ENCODE measurements around the gene NFATC1.
A peak's percentile ranks its signal among the peaks of the same experiment; 100 is the strongest.

Gene NFATC1

DNA sequence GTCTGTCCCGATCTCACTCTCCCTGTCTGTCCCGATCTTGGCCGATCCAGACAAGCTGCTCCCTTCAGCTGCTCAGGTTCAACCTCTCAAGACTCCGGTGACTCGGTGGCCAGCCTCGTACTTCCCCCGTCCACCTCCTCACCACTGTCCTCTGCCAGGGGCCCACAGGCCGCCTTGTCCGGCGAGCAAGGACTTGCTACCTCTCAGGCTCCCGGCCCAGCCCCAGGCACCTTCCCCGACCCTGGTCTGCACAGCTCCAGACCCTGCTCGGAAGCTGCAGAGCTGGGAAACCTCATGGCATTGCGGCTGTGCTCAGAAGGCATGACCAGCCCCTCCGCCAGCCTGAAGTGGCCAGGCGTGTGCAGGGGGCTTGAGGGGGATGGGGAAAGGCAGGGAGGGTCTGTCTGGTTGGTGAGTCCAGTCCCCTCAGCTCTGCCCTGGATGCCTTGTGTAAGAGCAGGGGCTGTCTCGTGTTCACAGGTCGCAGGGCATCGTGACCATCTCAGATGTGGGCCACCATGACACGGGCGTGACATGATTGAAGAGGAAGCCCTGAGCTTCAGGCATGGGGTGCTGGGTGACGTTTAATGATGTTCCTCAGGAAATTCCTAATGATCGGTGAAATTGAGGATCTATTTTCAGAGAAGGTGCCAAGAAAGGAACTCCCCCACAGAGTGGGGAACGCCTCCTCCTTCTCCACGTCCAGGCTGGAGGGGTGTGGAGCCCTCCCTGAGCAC, 162.6 kb downstream of the NFATC1 start:
- no peak for DNase-seq

DNA sequence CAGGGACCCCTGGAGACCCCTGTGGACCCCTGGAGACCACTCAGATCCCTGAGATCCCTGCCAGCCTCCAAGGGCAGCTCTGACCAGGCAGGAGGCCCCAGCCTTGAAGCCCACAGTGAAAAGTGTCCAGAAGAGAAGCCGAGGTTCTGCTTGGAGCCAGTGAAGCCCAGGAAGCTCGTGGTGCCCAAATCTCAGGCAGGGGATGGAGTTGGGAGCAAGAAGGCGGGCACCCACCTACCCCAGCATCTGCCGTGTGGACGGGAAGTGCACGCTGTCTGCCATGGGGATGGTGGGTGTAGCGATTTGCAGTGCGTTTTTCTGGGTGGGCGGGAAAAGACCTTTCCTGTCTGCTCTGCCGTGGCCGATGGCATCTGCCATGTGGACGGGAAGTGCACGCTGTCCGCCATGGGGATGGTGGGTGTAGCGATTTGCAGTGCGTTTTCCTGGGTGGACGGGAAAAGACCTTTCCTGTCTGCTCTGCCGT, 163.2 kb downstream of the NFATC1 start:
- DNase-seq = no peak

DNA sequence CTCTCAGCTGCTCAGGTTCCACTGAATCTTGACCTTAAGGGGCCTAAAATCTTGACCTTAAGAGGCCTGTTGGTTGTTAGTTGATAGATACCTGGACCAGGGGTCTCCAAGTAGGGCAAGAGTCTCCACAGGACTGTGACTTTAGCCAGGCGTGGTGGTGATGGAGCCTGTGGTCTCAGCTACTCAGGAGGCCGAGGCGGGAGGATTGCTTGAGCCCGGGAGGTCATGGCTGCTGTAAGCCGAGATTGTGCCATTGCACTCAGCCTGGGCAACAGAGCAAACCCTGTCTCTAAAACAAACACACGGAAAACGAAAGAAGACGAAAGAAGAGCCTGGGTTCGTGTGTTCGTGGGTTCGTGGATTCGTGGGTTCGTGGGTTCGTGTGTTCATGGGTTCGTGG, 163.7 kb downstream of the NFATC1 start:
- no peak for DNase-seq

DNA sequence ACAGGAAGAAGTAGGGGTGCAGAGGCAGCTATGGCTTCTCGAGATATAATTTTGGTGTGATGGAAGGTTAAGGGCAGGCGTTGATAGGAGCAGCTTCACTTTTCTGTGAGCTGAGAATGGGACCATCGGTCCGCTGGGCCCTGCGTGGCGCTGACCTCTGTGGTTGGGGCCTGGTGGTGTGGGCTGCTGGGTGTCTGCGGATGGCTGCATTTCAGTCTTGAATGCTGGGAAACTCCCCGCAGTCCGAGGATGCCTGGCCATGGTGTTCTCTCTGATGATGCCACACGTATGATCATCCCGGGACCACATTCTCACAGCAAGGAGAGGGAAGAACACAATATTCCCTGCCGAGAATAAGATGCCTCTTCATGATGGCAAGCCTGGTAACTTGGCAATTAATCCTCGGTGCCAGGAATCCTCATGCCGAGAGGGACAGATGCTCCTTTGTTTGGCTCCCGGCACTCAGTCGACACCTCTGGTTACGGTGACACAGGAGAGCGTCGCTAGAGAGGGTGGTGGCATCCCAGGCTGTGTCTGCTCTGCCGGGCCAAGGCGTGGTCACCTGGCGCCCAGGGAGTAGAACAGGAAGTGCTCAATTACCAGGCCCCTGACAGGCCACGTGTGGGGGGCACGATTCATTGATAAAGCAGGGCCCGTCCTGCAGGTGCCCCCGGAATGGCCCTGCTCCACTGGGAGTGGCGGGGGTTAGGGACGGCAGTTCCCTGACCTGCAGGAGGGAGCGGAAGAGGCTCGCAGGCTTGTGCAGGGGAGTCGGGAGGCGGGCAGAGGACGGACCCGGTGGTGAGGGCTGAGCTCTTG, 164.5 kb downstream of the NFATC1 start:
- peak in 1 of 14 donors; percentile 29 for DNase-seq

DNA sequence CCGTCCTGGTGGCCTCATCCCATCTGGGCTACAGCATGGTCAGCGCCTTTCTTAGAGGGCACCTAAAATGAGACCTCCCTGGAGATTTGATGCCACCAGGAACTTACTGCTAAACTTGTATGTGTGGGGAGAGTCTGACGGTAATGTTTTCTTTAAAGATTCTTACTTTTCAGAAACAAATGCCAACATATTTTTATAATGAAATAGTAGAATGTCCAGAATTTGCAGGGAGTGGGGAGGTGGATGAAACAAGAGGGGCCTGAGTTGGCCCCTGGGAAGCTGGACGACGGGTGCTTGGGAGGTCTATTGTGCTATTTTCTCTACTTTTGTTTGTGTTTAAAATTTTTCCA, 165.1 kb downstream of the NFATC1 start:
- no peak for DNase-seq

DNA sequence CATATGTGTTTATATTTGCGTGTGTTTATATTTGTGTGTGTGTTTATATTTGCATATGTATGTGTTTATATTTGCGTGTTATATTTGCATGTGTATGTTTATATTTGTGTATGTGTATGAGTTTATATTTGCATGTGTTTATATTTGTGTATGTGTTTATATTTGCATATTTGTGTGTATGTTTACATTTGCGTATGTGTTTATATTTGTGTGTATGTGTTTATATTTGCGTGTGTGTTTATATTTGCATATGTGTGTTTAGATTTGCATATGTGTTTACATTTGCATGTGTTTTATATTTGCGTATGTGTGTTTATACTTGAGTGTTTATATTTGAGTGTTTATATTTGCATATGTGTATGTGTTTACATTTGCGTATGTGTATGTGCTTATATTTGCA, 168.2 kb downstream of the NFATC1 start:
- DNase-seq = no peak

DNA sequence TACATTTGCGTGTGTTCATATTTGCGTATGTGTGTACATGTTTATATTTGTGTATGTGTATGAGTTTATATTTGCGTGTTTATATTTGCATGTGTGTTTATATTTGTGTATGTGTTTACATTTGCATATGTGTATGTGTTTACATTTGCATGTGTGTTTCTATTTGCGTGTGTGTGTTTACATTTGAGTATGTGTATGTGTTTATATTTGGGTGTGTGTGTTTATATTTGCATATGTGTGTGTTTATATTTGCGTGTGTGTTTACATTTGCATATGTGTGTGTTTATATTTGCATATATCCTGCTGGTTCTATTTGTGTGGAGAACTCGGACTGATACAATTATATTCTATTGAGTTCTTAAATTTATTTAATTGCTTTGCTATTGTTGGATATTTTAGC, 168.7 kb downstream of the NFATC1 start:
- DNase-seq = no peak

DNA sequence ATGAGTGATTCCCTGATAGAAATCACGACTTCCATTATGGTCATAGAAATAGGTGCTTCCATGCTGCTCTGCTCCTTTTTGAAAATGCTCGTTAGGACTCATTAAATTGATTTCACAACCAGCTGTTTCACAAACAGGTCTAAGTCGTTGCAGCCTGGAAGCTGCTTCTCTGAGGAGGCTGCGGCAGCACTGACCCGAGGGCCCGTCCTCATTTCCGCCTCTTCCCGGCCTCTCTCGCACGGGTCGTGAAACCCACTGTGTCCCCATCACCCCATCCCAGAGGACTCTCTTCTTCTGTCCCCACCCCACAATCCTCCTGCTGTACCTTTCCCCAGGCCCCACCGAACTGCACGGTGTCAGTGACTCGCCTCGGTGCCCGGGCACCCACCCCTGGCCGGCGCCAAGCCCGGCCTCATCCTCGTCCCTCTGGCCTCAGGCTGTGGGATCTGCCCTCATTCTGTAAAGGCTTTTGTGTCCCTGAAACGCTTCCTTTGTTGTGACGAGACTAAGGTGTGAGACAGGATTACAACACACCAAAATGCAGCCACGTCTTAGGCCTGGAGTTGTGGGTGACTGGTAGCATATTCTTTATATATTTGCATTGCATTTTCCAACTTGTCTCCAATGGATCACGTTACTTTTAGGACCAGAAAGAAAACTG, 171.2 kb downstream of the NFATC1 start:
- no peak for DNase-seq

DNA sequence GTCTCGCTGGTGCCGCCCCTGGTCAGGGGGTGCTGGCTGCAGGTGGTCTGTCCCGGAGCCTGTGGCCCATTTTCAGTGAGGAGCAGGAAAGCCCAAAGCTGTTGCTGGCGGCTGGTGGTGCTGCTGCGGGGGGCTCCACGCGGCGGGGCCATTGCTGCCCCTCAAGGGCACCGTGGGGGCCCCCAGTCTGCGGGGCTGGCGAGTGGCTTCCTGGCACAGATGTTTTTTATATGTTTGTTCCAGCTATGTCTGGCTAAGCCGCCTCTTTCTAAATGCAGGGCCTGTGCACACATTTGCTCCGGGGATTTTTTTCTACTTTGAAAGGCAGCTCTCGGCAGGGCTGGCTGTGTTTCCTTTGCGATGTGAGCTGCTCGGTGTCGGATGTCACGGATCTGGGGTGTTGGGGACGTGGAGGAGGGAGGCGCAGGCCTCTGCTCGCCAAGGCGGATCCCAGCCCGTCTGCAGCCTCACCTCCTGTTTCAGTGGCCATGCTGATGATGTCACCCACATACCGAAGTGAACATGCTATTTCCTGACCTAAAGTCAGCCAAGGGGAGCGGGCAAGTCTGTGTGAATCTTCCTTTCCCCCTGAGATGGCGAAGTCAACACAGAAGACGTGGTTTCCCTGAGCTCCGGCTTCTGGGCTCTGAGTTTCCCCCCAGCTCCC, 171.9 kb downstream of the NFATC1 start:
- no peak for DNase-seq

DNA sequence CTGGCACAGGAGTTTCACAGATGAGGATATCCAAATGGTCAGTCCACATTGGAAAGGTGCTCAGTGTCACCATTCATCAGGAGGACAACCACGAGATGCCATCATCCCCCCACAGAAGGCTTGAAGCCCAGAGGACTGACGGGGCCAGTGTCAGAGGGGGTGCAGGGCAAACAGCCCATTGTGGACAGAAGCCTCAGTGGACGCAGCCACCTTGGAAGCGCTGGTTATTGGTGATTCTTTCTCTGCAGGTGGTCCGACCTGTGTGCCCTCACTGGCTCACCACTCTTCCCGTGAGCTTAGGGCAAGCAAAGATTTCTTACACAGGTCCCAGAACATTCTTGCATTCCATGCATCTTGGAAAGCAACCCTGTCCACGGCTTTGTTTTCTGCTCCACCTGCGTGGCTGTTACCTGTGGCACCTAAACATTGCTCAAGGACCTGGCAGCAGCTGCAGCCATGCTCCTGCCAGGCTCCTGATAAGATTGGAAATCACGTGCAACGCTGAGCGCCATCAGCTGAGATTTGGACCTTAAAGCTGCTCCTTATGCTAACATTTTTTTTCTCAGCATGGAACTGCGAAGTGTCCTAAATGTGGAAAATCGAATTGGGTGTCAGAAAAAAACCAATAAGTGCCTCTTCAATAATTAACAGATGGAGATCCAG, 172.9 kb downstream of the NFATC1 start:
- DNase-seq = no peak

DNA sequence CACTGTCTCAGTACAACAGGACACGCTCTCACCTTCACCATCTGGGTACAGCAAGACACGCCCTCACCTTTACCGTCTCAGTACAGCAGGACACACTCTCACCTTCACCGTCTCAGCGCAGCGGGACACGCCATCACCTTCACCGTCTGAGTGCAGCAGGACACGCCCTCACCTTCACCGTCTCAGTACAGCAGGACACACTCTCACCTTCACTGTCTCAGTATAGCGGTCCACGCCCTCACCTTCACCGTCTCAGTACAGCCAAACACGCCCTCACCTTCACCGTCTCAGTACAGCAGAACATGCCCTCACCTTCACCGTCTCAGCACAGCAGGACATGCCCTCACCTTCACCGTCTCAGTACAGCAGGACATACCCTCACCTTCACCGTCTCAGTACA, 174.0 kb downstream of the NFATC1 start:
- no peak for DNase-seq

DNA sequence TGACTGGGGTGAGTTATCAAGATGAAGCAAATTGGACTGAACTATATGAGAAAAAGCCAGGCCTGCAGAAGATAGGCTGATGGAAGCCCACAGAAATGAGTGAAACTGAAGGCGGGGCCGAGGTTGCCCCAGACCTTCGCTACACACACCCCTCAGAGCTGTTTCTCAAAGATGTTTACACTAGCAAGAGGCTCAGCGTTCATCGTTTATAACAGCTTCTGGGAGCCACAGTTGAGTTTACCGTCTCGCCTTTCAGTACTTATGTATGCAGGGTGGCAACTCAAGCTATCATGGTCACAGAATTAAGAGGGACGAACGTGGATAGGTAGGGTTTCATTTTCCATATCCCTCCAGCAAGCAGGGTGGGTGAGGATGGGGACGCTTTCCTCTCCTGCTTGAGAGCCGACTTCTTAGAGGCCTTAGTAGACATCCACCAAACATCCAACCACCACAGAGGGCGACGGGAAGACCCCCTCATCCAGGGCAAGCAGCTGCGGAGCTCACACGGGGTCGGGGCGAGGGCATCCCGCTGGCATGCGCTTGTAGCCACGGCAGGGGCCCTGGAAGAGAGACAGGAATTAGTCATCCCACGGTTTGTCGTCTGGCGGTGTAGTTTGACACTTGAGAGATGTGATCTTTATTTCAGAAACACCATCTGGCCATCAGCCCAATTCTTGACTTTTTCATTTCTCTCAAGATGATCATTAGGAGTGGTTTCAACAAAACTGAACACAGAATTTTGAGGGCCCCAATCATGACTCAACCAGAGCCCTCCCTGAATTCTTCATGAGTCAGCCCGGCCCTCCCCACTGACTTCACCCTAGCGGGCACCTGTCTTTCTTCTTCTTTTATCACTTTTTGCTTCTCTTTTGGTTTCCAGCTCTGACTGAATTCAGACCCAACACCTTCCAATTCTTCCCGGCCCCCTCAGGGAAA, 174.8 kb downstream of the NFATC1 start:
- no peak for DNase-seq

DNA sequence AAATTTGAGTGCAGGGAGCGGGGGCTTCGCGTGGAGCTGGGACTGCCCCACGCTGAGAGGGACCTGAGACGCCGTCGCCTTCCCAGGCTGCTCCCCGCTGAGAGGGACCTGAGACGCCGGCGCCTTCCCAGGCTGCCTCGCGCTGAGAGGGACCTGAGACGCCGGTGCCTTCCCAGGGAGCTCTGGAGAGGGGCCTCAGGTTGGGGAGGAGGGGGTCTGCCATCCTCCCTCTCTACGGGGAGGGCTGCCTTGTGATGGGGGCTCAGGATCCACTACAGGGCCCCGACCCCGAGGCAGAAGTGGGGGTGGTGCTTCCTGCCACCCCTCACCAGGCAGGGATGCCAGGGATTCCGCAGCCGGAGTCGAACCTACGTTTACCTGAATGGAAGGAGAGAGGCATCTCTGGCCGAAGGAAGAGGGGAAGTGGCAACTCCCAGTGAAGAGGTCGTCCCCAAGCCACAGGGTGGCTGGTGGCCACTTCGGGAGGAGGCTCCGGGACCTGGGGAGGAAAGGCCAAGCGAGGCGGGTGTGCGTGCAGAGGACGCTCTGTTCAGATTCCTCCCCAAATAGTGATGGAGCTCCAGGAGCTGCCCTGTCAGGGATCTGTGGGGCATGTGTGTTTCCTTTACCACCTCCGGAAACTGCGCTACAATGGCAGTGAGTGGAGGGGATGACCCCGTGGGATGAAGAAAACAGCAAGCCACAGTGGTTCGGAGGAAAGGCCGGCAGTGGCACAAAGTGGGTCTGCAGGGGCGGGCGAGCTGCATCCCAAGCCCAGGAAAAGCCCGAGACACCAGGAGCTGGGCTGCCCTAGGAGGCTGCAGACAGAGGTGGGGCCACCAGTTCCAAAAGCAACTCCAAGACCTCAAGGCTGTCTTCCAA, 175.7 kb downstream of the NFATC1 start:
- DNase-seq = no peak

DNA sequence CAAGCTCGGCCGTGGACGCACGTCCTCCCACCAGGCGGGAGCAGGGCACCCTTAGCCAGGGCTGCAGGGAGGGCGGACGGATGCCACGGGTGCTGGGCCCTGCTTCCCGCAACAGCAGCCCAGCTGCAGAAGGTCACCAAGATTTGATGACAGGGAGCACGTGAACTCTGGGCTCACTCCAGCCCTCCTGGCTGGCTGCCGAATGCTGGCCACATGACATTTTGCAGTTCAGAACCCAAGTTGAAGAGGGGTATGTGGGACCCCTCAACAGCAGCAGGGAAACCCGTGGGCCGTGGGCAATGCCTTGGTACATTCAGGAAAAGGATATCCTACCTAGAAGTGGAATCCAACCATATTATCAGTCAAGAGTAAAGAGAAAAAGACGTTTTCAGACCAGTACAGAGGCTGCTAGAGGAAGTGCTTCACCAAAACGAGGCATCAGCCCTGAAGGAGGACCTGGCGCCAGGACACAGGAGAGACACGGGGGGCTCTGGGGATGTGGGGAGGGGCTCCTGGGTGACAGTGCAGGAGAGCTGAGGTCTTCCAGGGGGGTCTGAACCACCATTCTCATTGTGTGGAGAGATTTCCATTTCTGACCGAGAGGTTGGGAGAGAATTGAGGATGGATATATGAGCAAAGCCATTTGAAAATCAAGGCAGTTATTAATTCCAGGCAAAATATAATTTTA, 176.5 kb downstream of the NFATC1 start:
- no peak for DNase-seq

DNA sequence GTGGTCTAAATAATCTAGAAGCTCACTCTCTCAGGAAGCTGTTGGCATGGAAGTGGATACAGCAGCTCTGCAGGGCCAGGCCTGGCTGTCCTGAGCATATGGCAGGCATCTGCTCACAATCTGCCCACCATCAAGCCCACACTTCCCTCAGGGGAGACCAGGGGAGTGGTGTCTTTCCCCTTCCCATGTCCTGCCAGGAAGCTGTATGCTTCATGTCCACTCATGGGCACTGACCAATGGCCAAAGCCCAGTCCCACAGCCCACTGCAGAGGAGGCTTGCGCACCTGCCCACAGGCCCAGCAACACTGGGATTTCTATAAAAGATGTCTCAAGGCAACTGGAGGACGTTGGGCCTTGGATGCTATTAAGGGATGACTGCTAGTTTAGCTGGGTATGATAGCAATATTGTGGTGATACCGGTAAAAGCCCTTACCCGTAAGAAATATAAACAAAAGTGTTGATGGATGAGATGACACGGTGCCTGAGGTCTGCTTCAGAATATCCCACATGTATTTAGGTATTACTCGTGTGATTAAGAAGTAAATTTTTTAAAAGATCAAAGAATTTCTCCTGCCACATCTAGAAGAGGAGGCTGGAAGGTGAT, 177.2 kb downstream of the NFATC1 start:
- no peak for DNase-seq

DNA sequence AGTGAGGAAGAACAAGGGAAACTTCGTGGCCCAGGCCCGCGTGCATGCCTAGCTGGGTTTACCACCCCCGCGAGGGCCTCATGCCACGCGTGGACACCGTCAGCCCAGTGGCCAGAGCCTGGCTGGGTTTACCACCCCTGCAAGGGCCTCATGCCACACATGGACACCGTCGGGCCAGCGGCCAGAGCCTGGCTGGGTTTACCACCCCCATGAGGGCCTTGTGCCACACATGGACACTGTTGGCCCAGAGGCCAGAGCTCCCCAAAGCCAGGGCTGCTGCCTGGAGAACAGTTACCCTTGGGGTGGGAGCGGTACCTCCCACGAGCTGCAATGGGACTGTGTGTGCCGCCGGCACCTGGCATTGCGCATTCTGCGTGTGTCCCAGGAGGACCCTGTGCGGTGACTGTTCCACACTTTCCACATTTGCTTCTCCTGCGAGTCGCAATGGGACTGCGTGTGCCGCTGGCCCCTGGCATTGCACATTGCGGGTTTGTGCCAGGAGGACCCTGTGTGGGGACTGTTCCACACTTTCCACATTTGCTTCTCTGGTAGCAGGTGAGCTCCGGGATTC, 178.3 kb downstream of the NFATC1 start:
- DNase-seq = no peak

DNA sequence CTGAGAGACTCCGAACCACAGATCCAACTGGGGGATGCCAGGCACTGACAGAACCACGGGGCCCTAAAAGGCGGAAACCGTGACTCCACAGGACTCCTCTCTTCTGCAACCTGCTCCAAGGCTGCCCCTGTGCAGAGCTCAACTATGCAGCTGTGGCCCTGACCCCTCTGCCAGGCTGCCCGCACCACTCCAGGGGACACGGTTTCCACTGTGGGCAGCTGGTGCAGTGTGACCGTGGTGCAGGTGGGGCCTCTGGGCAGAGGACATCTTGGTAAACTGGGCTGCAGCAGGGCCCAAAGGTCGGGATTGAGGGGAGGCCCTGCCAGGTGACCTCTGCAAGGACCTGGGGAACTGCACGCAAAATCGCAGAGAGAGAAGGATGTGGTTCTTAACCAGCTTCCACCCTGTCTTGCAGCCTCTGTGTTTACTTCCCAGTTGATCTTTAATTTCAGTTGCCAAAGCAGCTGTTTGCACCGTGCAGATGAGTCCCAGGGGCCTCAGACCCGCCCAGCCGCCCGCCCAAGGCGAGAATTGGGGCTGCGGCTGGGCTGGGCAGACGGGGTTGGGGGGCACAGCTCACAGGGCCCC, 179.3 kb downstream of the NFATC1 start:
- no peak for DNase-seq

All from C1 segment of cervical spinal cord (tissue), 14 donors.